Bronchial epithelial cell (primary cell): ENCODE data around the gene CAV3. TPM values are rescaled to one million over a fixed set of nuclear protein-coding genes. Genes with fewer than 3 reads are reported as not detected.

Experiments used
- DNase-seq: peaks from one replicate; pipeline ENCODE4 v3.0.0-alpha.2; 2010; ENCODE audit warnings: low read depth
- FAIRE-seq: peaks from 2 replicates; lab custom pipeline; 2011; peaks lifted over from hg19 to GRCh38; lab: Jason Lieb, UNC
- H3K27me3 ChIP-seq: 2 replicates; pipeline ENCODE4 v1.5.1; 2011; ENCODE audit warnings: low read length; ENCODE audit not compliant: control insufficient read depth, insufficient read depth
- H3K36me3 ChIP-seq: 2 replicates; pipeline ENCODE4 v1.5.1; 2011; ENCODE audit warnings: low read length; ENCODE audit not compliant: control insufficient read depth, insufficient read depth
- H3K4me3 ChIP-seq: 2 replicates; pipeline ENCODE4 v1.5.1; 2011; ENCODE audit warnings: mild to moderate bottlenecking, low read depth, low read length, control low read depth
- total RNA-seq: library from RNA; depleted of rRNA; stranded (reverse); fragments of >200 nt; gene quantifications from 2 replicates; pipeline ENCODE4 v1.2.1, GENCODE V29; 2014
- TF ChIP-seq, protein P1 (sequence below): IDR thresholded peaks from 2 replicates; pipeline ENCODE4 v1.5.1; 2011; ENCODE audit warnings: mild to moderate bottlenecking, moderate library complexity, low read length, control low read depth, inconsistent platforms; ENCODE audit not compliant: insufficient read depth, severe bottlenecking

The CAV3 gene
- total RNA-seq, 1 donor from 2014 or later, result not detected

GRCh38 chr3:8723612-8724011, 10.0 kb upstream of the CAV3 start:
- H3K4me3 ChIP-seq, result no peak overlapping the region
- no peak for DNase-seq
- H3K27me3 ChIP-seq, result no peaks in the 10 kb centered on the region
- TF ChIP-seq, protein P1, sequence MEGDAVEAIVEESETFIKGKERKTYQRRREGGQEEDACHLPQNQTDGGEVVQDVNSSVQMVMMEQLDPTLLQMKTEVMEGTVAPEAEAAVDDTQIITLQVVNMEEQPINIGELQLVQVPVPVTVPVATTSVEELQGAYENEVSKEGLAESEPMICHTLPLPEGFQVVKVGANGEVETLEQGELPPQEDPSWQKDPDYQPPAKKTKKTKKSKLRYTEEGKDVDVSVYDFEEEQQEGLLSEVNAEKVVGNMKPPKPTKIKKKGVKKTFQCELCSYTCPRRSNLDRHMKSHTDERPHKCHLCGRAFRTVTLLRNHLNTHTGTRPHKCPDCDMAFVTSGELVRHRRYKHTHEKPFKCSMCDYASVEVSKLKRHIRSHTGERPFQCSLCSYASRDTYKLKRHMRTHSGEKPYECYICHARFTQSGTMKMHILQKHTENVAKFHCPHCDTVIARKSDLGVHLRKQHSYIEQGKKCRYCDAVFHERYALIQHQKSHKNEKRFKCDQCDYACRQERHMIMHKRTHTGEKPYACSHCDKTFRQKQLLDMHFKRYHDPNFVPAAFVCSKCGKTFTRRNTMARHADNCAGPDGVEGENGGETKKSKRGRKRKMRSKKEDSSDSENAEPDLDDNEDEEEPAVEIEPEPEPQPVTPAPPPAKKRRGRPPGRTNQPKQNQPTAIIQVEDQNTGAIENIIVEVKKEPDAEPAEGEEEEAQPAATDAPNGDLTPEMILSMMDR, result no peak
- no peaks in the 10 kb centered on the region for H3K36me3 ChIP-seq
- FAIRE-seq, result no peak

GRCh38 chr3:8724108-8724752, 9.4 kb upstream of the CAV3 start:
- DNase-seq (peak; percentile 87), FAIRE-seq (no peak)
- TF ChIP-seq, protein P1, result no peak
- Histone ChIP-seq H3K36me3 (no peaks in the 10 kb centered on the region), H3K27me3 (no peaks in the 10 kb centered on the region), H3K4me3 (no peak overlapping the region)

- H3K36me3 ChIP-seq, result no peaks in the 10 kb centered on the region
- TF ChIP-seq, protein P1, result no peak
- no peaks in the 10 kb centered on the region for H3K27me3 ChIP-seq
- FAIRE-seq, result no peak
- no peak overlapping the region for H3K4me3 ChIP-seq
- DNase-seq, result no peak
Measured at GRCh38 chr3:8727605-8728512, 5.7 kb upstream of the CAV3 start.

DNA sequence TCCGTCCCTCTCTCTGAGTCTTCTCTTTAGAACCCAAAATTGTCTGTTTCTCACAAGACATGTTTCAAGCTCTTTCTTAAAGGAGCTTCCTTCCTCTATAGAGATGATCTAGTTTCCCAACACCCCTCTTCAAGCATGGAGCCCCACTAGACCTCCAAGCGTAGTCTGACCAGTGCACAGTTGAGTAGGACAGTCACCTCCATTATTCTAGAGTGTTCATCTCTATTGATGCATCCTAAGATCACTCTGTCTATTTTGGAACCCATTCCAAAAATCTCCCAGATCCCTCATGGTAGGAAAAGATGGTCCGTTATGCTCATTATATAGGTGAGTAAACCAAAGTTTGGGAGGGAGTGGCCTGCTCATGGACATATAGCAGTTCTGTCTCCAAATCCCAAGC, 4.1 kb upstream of the CAV3 start:
- H3K27me3 ChIP-seq, result no peaks in the 10 kb centered on the region
- peak; percentile 32 for FAIRE-seq
- no peak overlapping the region for H3K4me3 ChIP-seq
- TF ChIP-seq, protein P1, result no peak
- DNase-seq, result no peak
- no peaks in the 10 kb centered on the region for H3K36me3 ChIP-seq

GRCh38 chr3:8730656-8731055, 2.9 kb upstream of the CAV3 start:
- H3K36me3 ChIP-seq, result no peaks in the 10 kb centered on the region
- H3K27me3 ChIP-seq, result no peaks in the 10 kb centered on the region
- H3K4me3 ChIP-seq, result no peak overlapping the region
- FAIRE-seq (no peak), DNase-seq (no peak)
- TF ChIP-seq, protein P1, result no peak
